OCI-LY3 (cell line): ENCODE results near the gene CAMK2B.

Source experiments
- EZH2phosphoT487 ChIP-seq: fragments of 200-600 bp; shearing (Covaris generic); IDR thresholded peaks from 2 replicates; pipeline ENCODE4 v1.6.1; 2018; ENCODE audit warnings: antibody characterized with exemption, mixed run types, low read depth
- TF ChIP-seq, protein P1 (sequence below): fragments of 200-600, 300-600 bp; sonication (generic); IDR thresholded peaks from 2 replicates; pipeline ENCODE4 v1.5.1; 2014; ENCODE audit warnings: antibody characterized with exemption, low read length, low read depth

GRCh38 chr7:44277391-44277790 lies 48.0 kb downstream of the CAMK2B start:
- TF ChIP-seq, protein P1, sequence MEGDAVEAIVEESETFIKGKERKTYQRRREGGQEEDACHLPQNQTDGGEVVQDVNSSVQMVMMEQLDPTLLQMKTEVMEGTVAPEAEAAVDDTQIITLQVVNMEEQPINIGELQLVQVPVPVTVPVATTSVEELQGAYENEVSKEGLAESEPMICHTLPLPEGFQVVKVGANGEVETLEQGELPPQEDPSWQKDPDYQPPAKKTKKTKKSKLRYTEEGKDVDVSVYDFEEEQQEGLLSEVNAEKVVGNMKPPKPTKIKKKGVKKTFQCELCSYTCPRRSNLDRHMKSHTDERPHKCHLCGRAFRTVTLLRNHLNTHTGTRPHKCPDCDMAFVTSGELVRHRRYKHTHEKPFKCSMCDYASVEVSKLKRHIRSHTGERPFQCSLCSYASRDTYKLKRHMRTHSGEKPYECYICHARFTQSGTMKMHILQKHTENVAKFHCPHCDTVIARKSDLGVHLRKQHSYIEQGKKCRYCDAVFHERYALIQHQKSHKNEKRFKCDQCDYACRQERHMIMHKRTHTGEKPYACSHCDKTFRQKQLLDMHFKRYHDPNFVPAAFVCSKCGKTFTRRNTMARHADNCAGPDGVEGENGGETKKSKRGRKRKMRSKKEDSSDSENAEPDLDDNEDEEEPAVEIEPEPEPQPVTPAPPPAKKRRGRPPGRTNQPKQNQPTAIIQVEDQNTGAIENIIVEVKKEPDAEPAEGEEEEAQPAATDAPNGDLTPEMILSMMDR, result no peak
- no peak for TF ChIP-seq EZH2phosphoT487
